ENCODE measurements around the gene CFAP161.

The CFAP161 gene

GRCh38 chr15:81085898-81086297 is 48.2 kb upstream of the CFAP161 start:
- no peak for DNase-seq
- Histone ChIP-seq H3K36me3 (replicated peaks; ENCODE audit: insufficient read depth, low read length) (no peaks in the 10 kb centered on the region), H3K4me3 (ENCODE audit: low read length) (no peak overlapping the region), H3K4me1 (ENCODE audit: low read length) (no peaks in the 10 kb centered on the region), H3K4me2 (ENCODE audit: low read depth, low read length) (no peak overlapping the region), H3K9ac (ENCODE audit: low read length) (no peak overlapping the region), H2AFZ (ENCODE audit: low read length) (no peak overlapping the region), H3F3A (ENCODE audit: insufficient read depth, low read length) (no peaks in the 10 kb centered on the region), H3K27ac (ENCODE audit: low read length) (no peak overlapping the region), H3K27me3 (replicated peaks; ENCODE audit: insufficient read depth, low read length) (no peaks in the 10 kb centered on the region), H3K9me2 (replicated peaks; ENCODE audit: insufficient read depth, low read length) (no peaks in the 10 kb centered on the region), H3K9me3 (replicated peaks; ENCODE audit: insufficient read depth, low read length) (no peaks in the 10 kb centered on the region), H3K79me2 (ENCODE audit: low read length) (no peaks in the 10 kb centered on the region), H4K20me1 (ENCODE audit: insufficient read depth, low read length) (no peaks in the 10 kb centered on the region)
- TF ChIP-seq CTCF (IDR thresholded peaks at IDR 0.05; ENCODE audit: low read length) (no peak), EZH2phosphoT487 (IDR thresholded peaks at IDR 0.05; ENCODE audit: low read length) (no peak), EZH2 (optimal IDR thresholded peaks at IDR 0.05; ENCODE audit: low read depth, low read length) (no peak)

GRCh38 chr15:81087066-81087465 is 47.0 kb upstream of the CFAP161 start:
- no peaks in the 10 kb centered on the region for H3K36me3 ChIP-seq (replicated peaks; ENCODE audit: insufficient read depth, low read length)
- H2AFZ ChIP-seq (ENCODE audit: low read length), result no peak overlapping the region
- no peaks in the 10 kb centered on the region for H3K4me1 ChIP-seq (ENCODE audit: low read length)
- H3K4me3 ChIP-seq (ENCODE audit: low read length), result no peak overlapping the region
- H3K27ac ChIP-seq (ENCODE audit: low read length), result no peak overlapping the region
- no peaks in the 10 kb centered on the region for H3K9me3 ChIP-seq (replicated peaks; ENCODE audit: insufficient read depth, low read length)
- H3K4me2 ChIP-seq (ENCODE audit: low read depth, low read length), result no peak overlapping the region
- no peaks in the 10 kb centered on the region for H4K20me1 ChIP-seq (ENCODE audit: insufficient read depth, low read length)
- H3F3A ChIP-seq (ENCODE audit: insufficient read depth, low read length), result no peaks in the 10 kb centered on the region
- H3K79me2 ChIP-seq (ENCODE audit: low read length), result no peaks in the 10 kb centered on the region
- no peaks in the 10 kb centered on the region for H3K9me2 ChIP-seq (replicated peaks; ENCODE audit: insufficient read depth, low read length)
- no peak for DNase-seq
- no peak overlapping the region for H3K9ac ChIP-seq (ENCODE audit: low read length)
- H3K27me3 ChIP-seq (replicated peaks; ENCODE audit: insufficient read depth, low read length), result no peaks in the 10 kb centered on the region
- TF ChIP-seq CTCF (IDR thresholded peaks at IDR 0.05; ENCODE audit: low read length) (no peak), EZH2phosphoT487 (IDR thresholded peaks at IDR 0.05; ENCODE audit: low read length) (no peak), EZH2 (optimal IDR thresholded peaks at IDR 0.05; ENCODE audit: low read depth, low read length) (no peak)

GRCh38 chr15:81087694-81088093 is 46.4 kb upstream of the CFAP161 start:
- no peak overlapping the region for H3K4me2 ChIP-seq (ENCODE audit: low read depth, low read length)
- no peaks in the 10 kb centered on the region for H3K27me3 ChIP-seq (replicated peaks; ENCODE audit: insufficient read depth, low read length)
- H3K9ac ChIP-seq (ENCODE audit: low read length), result no peak overlapping the region
- H3K79me2 ChIP-seq (ENCODE audit: low read length), result no peaks in the 10 kb centered on the region
- H3K36me3 ChIP-seq (replicated peaks; ENCODE audit: insufficient read depth, low read length), result no peaks in the 10 kb centered on the region
- H3K9me2 ChIP-seq (replicated peaks; ENCODE audit: insufficient read depth, low read length), result no peaks in the 10 kb centered on the region
- no peaks in the 10 kb centered on the region for H3K9me3 ChIP-seq (replicated peaks; ENCODE audit: insufficient read depth, low read length)
- H2AFZ ChIP-seq (ENCODE audit: low read length), result no peak overlapping the region
- H3K4me3 ChIP-seq (ENCODE audit: low read length), result no peak overlapping the region
- no peaks in the 10 kb centered on the region for H4K20me1 ChIP-seq (ENCODE audit: insufficient read depth, low read length)
- H3F3A ChIP-seq (ENCODE audit: insufficient read depth, low read length), result no peaks in the 10 kb centered on the region
- no peaks in the 10 kb centered on the region for H3K4me1 ChIP-seq (ENCODE audit: low read length)
- no peak for TF ChIP-seq EZH2 (optimal IDR thresholded peaks at IDR 0.05; ENCODE audit: low read depth, low read length)
- TF ChIP-seq EZH2phosphoT487 (IDR thresholded peaks at IDR 0.05; ENCODE audit: low read length), result no peak
- TF ChIP-seq CTCF (IDR thresholded peaks at IDR 0.05; ENCODE audit: low read length), result no peak
- DNase-seq, result no peak
- no peak overlapping the region for H3K27ac ChIP-seq (ENCODE audit: low read length)
